GM10248 (cell line): ENCODE results near the gene TRAF3IP1.
"Not testable (repeated sequence)": the region's sequence is repeated elsewhere in the genome, so short reads cannot be mapped to it uniquely, and the experiment has no call there.

Experiments used
- CTCF ChIA-PET: fragments of 300-600 bp; sonication (Branson Sonifier 250); formaldehyde crosslinking; extraction: SDS; loops from one replicate; lab custom pipeline; 2021; ENCODE audit warnings: antibody characterized with exemption; lab: Yijun Ruan, JAX
- POLR2A ChIA-PET: fragments of 350-650 bp; sonication (Branson Sonifier 250); formaldehyde crosslinking; extraction: SDS; loops from one replicate; lab custom pipeline; 2020; ENCODE audit warnings: antibody characterized with exemption; lab: Yijun Ruan, JAX
- DNase-seq: peaks from one replicate; pipeline ENCODE4 v3.0.0; 2012; ENCODE audit errors: extremely low spot score
- CTCF ChIP-seq: IDR thresholded peaks from 2 replicates; pipeline ENCODE4 v1.5.1; 2012; ENCODE audit warnings: mild to moderate bottlenecking, low read depth; ENCODE audit errors: extremely low read depth, missing control alignments, control extremely low read depth

The TRAF3IP1 gene

DNA sequence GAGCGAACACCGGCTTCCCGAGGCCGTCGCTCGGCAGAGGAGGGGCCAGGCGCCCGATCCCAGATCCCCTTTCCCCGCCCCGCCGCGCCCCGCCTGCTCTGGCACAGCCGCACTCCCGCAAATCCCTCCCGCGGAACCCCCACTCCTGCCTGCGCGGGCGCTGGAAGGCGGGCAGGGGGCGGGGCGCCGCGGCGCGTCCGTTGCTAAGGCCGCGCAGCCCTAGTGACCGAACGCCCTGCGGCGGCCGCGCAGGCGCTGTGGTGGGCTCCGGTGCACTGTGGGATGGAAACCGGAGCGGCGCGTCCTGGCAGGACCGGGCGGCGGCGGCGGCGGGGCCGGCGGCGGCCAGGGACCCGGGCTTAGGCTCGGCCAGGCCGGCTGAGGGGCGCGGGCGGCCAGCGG is at the start of gene TRAF3IP1:
Gene TRAF3IP1, plus strand, starts transcription at position 273 of the 402 bp plus-strand sequence. CDS start 145 bp downstream, outside the sequence.
- ChIA-PET POLR2A (no interaction called here), CTCF (no interaction called here)

DNA sequence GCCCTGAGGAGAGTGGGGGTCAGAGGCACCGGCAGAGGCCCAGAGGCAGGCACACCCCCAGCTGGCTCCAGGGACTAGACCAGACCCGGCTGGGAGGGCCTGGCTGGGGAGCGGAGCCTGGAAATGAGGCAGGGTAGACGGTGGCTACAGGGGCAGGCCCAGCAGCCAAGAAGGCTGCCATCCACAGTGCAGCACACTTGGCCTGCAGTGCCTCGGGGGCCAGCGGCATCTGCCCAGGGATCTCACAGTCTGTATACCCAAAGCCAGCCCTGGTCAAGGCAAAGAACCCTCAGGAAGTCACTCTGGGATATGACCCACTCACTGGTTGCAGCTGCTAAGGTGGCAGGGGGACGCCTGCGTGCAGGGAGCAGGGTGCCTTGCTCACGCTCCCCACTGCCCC is 49.7 kb upstream of the TRAF3IP1 start:
- POLR2A ChIA-PET = no interaction called here

More for the DNA sequence above, at the start of gene TRAF3IP1:
- TF ChIP-seq CTCF = no peak
- peak; percentile 98 for DNase-seq

DNA sequence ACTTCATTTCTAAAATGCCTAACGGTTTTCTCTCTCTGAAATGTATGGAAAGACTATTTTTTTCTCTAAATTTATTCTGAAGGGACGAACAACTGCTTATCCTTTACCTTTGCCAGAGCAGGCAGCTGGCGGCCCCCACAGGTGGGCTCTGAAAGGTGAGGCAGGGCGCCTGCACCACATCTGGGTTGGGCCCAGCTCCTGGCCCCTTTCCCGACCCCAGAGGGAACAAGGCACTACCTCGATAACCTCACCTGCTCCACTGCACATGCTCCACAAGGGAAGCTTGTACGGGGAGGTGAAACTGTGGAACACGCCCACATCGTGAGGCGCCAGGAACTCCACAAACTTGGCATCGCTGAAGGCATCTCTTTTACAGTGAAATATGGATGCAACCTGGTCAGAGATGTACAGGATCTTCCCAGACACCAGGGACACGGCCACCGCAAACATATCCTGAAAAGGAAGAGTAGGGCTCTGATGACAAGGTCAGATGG is 49.2 kb upstream of the TRAF3IP1 start:
- TF ChIP-seq CTCF = no peak
- no peak for DNase-seq
- ChIA-PET CTCF (interaction anchor here (1.1 to 8.6 kb wide), 2 partner anchors 8 to 12 kb away, joined by 3 to 56 read pairs; no protein-coding TSS in a partner anchor), POLR2A (no interaction called here)

More for the DNA sequence above, 49.7 kb upstream of the TRAF3IP1 start:
- DNase-seq = no peak
- CTCF ChIA-PET = interaction anchor here (1.1 kb wide), 1 partner anchor 12 kb away, joined by 3 read pairs; no protein-coding TSS in a partner anchor
- no peak for TF ChIP-seq CTCF

- DNase-seq, POLR2A ChIA-PET: not testable (repeated sequence)
- CTCF ChIA-PET = interaction anchor here (8.6 kb wide), 1 partner anchor 8 kb away, joined by 56 read pairs; no protein-coding TSS in a partner anchor
Observed at GRCh38 chr2:238271686-238272085, 48.6 kb upstream of the TRAF3IP1 start.

- CTCF ChIA-PET = interaction anchor here (8.6 kb wide), 1 partner anchor 9 kb away, joined by 56 read pairs; no protein-coding TSS in a partner anchor
- no peak for DNase-seq
- POLR2A ChIA-PET = no interaction called here
- no peak for TF ChIP-seq CTCF
Observed at GRCh38 chr2:238272156-238272555, 48.2 kb upstream of the TRAF3IP1 start.

GRCh38 chr2:238273433-238273832 is 46.9 kb upstream of the TRAF3IP1 start:
- CTCF ChIA-PET = interaction anchor here (0.9 to 8.6 kb wide), 2 partner anchors 10 to 13 kb away, joined by 3 to 56 read pairs; no protein-coding TSS in a partner anchor
- DNase-seq, POLR2A ChIA-PET: not testable (repeated sequence)

DNA sequence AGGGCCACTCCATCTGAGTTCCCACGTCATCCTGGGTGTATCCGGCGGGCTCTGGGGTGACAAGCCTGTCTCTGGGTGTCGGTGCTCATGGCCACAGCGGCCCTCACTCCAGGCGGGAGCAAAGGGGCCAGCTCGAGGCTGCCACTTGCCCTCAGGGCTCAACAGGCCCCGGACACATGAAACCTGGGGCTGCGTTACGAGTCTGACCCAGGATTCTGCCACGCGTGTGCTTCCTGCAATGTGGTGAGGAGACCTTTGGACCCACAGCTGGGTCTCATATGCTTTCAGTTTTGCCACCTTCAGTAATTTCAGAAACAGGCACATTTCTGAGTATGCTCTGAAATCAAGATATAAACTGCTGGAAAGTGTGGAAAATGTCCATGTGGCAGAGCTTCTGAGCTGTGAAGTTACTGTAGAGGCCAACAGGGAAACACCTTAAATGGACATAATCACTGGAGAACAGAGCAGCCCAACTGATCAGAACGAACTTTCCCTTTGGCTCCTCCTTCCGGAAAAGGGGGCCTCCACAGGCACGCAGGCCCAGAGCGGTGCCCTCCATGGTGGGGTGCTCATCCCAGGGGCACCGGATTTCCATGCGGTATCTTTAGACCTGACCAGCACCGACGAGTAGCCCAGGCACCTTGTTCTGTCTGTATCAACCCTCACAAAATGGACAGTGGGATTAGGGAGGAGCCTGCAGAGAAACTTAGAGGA is 46.0 kb upstream of the TRAF3IP1 start:
- DNase-seq = no peak
- ChIA-PET CTCF (interaction anchor here (1.2 to 8.6 kb wide), 2 partner anchors 11 to 14 kb away, joined by 3 to 56 read pairs; partner anchors contain the start of gene PER2), POLR2A (no interaction called here)
- no peak for TF ChIP-seq CTCF
